GM18858 (cell line): Measurements from ENCODE around the gene LILRA5.
"Not testable (repeated sequence)": the region's sequence is repeated elsewhere in the genome, so short reads cannot be mapped to it uniquely, and the experiment has no call there.

Source experiments
- ATAC-seq: cut with Tn5 transposase; IDR thresholded peaks from one replicate; pipeline ENCODE4 v1.9.1; 2021; ENCODE audit not compliant: unreplicated experiment

LILRA5 gene

DNA sequence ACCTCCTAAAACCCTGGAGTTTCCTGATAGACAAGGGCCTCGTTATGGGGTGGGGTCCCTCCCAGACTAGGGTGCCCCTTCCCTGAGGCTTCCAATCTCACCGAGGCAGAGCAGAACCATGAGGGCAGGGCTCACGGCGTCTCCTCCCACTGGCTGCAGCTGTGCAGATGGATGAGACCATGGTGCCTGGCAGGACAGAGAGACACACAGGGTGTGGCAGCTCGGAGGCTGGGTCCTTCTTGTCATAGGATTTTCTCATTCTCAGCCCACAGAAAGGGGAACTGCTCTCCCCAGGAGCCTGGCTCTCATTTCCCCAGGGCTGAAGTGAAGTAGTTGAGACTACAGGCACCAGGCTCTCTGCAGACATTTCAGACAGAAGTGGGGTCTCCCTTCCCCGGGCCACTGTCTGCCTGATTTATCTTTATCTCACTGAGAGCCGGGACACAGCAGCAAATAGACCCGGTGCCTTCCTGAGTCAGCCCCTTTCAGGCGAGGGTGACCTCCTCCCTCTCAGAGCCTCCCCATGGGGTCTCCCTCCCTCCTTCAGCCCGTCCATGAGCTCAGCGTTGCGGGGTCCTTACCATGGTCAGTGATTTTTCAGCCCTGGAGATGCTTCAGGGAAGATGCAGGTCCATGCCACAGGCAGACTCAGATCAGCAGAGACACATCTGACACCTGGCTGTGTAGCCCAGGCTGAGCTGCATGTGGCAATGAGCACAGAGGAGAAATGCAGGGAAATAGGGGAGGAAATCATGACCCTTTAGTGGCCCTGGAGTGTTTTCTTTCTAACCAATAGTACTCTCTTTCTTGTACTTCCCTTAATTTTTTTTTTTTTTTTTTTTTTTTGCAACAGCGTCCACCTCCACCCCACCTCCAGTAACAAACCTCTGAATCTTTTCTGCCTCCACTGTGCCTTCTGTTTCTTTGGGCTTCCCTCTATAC lies at the start of gene LILRA5:
TSS of gene LILRA5 (minus strand) at position 731 of the 942 bp plus-strand sequence. CDS start at position 584, 147 bp downstream.
- ATAC-seq: no peak

DNA sequence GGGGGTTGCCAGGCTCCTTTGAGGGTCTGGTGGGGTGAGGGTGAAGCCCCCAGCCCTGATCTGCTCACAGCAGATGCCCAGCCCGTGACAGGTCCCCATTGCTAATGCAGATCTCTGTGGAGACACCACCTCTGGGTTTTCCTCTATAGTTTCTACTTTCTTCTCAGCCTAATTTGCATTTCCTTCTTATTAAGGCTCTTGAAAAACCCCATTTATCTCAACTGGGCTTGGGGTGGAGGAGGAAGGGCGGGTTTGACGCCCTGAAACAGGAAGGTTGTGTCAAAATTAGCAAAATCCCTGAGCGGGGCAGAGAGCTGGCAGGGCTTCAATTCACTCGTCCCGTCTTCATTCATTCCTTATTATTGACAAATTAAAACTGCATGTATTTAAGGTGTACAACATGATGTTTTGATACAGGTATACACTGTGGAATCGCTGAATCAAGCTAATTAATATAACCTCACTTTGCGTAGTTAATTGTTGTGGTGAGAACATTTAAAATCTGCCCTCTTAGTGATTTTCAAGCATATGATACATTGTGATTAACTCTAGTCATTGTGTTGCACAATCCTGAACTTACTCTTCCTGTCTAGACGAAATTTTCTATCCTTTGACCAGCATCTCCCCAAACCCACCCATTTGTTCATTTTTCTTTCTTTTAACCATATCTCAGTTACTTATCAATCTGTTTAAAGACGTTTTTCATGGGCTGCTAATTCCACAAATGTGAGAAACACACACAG lies 48.9 kb upstream of the LILRA5 start:
- ATAC-seq: not testable (repeated sequence)

DNA sequence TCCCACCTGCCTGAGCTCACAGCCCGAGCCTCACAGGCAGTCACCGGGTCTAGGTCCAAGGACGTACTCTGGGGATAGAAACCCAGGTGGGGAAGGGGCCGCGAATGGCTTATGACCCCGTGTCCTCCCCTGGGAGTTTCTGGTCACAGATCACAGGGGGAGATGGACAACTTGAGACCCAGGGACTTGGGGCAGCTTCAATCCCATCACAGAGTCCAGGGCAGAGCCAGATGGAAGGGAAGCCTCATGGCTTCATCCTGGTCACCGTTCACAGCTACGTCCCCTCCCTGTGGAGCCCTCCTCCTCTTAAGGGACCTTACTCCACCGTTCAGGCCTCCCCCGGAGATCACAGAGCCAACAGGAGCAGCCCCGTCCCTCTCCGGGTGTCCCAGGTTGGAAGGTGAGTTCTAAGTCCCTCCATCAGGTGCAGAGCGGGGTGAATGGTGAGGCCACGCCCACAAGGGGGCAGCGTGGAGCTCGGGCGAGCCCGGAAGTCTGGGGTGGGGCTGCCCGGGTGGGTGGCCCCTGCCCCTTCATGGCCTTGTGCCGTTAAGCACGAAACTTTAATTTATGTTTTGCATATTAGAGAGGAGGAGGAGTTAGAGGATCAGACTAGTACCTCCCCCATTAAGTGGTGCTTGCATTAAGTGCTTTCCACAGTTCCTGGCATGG lies 46.3 kb upstream of the LILRA5 start:
- ATAC-seq: not testable (repeated sequence)

DNA sequence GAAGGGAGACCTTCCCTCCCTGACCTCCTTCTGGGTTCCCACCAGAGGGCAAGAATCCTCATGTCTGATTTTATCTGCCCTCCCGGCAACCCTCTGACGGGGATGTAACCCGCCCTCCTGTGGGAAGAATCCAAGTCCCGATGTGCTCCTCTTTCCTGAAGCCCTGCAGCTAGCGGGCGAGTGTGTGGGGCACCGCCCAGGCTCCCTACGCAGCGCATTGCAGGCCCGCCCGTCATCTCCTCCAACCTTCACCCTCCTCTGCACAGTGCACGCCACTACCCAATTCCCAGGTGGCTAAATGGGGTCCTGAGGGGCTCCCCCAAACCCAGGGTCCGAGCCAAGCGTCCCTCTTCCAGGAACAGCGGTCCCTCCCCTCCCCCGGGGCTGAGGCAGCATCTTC lies 44.4 kb upstream of the LILRA5 start:
- no peak for ATAC-seq

DNA sequence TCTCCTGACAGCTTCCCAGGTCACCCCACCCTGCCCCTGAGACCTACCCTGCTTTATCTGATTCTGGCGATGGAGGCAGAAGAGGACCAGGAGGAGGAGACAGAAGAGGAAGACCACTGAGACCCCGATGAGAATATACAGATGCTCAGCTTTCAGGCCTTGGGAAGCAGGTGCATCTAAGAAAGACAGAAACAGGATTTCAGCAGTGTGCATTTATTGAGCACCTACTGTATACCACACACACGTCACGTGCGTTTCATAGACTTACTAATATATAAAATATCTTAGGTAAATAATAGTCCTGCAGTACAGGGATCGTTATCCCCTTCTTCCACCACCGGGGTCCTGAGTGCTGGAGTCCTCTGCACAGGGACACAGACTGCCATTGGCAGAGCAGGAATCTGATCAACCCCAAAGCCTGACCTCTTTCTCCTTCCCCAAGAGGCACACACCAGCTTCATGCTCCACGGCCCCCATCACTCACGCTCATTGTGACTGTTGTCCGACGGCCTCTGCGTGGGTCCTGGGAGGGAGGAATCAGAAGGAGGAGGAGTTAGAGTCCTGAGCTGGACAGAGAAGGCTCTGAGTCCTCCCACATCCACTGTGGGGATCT lies 43.6 kb upstream of the LILRA5 start:
- ATAC-seq: no peak

DNA sequence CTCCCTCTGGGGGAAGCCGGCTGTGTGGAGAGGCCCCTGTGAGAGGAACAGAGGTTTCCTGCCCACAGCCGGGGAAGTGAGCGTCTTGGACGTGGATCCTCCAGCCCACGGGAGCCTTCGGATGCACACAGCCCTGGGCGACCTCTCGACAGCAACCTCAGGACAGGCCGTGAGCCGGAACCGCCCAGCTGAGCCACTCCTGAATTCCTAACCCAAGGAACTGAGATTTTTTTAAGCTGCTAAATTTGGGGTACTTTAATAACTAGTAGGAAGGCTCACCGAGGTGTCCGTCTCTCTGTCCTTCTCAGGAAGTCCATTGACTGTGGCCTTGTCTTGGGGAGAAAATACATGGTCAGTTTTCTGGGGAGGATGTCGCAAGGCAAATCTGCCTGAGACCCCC lies 42.7 kb upstream of the LILRA5 start:
- no peak for ATAC-seq

DNA sequence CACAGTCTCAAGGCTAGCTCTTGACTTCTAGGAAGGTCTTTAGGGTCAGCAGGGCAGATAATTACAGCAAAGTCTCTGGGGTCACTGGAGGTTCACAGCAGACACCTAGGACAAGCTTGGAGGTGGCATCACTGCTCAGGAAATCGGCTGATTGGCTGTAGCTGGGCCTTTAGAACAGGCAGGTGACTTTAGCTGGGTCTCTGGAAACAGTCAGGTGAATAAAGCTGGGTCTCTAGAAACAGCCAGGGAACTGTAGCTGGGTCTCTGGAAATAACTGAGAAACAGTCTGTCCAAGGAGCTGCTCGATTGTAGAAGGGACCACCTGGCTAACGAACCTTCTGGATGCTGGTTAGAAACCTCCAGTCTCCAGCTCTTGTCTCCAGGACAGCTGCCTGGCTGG lies 41.8 kb upstream of the LILRA5 start:
- ATAC-seq: no peak

DNA sequence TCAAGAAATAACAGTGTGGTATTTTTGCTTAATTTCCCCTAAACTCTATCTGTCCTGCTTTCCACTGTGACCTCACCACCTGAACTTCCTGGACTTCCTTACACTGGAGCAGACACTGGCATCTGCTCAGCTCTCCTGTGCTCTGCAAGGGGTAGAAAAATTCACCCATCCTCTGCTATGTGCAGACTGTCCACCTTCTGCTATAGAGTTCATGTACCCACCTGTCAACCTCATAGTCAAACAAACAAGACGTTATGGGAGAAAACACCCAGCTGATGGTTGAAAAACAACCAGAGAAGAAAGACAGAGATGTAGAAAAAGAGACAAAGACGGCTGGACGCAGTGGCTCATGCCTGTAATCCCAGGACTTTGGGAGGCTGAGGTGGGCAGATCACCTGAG lies 39.6 kb upstream of the LILRA5 start:
- no peak for ATAC-seq

DNA sequence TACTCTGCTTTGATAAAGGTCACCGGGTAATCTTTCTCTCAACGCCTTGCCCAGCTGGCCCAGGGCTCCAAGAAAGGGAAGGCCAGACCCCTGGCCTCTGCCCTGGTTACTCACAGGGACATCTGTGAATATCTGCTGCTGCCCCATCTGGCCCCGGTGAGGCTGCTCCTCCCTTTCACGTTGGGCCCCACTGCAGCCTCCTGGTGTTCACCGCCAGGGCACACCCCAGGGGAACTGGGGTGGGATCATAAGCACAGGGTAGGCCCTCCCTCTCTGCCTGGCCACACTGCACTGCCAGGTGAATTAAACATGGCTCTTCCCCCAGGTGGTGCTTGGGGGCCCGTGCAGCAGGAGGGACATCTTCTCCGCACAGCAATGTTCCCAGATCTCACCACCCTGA lies 39.1 kb upstream of the LILRA5 start:
- ATAC-seq: no peak

DNA sequence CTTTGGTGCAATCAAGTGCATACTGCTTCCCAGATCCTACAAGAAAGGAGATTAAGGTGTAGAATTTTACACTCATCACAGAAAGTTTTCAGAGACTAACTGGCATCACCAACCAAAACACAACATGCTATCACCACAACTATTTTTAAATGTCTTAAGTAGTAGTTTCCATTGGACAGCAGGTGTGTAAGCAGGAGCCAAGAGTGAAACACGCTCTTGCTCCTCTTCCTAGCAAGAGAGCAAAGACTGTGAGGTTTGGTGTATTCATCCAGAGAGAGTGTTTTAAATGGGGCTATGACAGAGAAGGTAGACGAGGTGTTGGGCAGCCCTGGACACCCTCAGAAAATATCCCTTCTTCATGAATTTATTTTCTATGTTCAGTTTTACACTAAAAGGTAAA lies 38.5 kb upstream of the LILRA5 start:
- no peak for ATAC-seq

DNA sequence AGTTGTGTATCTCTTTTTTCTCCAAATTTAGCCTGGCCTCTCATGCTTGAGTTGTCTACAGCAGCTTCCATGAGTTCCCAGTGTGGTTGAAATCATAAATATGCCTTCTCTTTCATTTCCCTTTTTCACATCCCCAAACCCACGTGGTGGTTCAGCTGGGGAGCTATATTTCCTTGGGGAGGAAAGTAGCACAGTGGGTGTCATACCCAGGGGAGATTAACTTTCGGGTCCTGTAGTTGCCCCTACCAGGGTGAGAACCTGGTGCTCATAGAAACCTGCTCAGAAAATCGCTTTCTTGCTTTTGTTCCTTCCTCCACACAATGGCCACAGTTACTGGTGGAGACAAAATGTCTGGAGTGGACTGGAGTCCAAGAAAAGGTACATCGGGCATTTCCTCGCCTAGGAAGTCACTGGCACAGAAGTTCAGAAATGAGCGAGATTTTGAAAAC lies 33.0 kb upstream of the LILRA5 start:
- ATAC-seq: no peak

DNA sequence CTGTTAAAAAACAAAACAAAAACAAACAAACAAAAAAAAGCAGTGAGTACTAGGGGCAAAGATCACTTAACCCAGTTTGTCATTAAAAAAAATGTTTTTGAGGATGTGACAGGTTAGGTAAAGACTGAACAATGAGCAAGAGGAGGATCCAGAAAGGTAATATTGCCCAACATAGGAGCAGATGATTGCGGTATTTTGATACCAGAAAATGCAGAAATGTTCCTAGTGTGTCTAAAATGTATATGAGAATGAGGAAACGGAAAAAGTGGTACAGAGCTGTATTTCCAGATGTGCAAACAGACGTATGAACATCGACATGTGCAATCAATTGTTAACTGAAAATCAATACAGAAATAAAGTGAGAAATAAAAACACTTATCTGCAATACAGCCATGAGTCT lies 30.9 kb upstream of the LILRA5 start:
- ATAC-seq: no peak

DNA sequence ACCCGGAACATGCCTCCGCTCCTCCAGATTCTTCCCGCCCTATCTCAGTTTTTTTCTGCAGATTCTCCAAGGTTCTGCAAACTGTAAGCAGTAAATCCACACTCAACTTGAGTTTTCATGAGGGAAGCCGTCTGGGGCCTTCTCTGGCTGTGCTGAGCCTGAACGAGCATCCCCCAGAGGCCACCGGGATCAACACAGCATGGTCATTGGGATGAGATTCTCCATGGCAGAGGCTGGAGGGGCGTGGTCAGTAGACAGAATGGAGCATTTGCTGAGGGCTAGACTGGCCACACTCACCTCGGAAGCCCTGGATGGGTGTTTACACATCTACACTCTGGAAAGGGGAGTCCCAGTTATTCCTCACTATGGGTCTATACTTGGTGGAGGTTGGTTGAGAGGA lies 28.3 kb upstream of the LILRA5 start:
- ATAC-seq: no peak

DNA sequence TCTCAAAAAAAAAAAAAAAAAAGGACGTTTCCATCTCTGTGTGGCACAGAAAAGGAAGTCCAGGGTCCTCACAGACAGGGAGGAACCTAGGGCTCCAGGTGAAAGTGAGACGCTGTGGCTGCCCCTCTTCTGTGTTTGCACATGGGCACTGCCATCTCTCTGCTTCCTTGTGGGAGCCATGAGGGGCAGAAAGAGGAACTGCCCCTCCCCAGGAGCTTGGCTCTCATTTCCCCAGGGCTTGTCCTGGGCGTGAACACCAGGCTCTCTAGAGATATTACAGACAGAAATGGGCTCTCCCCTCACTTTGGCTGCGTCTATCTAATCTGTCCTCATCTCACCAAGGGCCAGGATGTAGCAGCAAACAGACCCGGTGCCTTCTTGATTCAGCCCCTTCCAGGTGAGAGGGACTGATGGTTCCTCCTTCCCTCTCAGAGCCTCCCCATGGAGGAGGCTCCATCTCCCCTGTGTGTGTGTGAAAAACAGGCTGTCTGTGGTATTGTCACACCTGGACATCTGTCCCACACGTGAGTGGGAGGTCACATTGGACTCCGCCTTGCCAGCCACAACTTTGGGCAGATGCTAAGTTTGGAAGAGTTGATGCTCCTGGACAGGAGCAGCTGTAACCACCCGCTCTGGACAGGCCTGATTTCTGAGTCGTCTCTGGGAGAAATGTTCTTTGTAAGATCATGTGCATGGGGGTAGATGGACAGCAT lies 26.8 kb upstream of the LILRA5 start:
- ATAC-seq: no peak

DNA sequence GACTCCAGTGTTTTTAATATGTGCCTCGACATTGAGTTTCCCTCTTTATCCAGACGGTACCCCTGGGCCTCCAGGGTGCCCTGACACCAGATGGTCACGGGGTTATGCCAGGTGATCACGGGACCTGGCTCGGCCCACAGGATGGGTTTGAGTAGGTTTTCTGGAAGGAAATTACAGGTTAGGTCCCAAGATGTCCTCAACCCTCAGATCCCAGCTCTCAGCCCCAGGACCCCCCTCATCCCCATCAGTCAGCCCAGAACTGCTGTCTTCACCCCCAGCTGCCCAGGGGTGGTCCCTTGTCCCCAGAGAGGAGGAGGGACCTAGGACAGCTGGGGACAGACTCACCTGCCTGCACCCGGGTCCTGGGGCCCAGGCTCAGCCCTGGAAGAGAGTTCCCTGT lies 25.6 kb upstream of the LILRA5 start:
- ATAC-seq: no peak

DNA sequence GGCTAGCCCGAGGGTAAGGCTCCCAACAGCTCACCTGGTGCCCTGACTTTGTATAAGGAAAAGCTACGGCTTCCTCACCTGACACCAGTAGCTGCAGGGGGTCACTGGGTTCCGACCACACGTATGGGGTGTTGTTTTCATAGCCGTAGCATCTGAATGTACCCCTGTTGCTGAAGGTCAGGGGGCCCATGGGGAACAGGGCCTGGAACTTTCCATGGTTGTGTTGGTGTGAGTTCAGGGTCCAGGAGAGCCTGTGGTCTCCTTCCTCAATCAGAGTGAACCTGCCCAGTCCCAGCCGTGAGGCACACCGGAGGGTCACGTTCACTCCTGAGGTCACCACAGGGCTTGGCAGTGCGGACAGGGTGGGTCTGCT lies 24.9 kb upstream of the LILRA5 start:
- ATAC-seq: no peak

DNA sequence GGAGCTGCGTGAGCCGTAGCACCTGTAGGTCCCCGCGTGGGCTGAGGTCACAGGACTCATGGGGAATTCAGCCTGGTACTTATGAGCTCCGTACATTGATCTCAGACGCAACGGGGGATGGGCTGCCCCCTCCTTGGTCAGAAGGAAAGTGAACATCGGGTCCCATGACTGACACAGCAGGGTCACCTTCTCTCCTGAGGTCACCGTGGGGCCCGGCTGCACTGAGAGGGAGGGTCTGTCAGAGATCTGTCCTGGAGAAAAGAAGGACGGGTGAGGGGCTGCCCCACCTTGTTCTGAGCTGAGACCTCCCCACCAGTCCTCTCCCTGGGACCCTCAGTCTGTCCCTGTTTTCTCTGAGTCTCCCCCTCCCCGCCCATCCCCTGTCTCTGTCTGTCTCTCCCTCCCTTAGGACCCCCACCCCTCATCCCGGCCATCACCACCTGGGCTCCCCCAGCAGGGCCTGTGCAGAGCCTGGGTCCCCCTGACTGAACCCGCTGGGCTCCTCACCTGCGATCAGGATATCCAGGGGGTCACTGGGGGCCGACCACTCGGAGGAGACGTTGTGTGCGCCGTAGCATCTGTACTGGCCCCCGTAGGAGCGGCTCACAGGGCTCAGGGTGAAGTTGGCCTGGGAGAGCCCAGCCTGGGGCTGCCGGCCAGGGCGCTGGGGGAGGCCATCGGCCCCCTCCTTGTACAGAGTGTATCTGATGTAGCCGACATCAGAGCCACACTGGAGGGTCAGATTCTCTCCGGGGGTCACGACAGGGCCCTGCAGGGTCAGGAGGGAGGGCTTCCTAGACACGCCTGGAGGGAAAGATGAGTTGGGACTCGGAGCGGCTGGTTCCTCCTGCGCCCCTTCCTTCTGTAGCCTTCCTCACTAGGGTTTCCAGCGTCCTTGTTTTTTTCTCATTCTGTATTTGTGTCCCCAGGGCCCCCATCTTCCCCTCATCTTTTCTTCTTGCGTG lies 24.2 kb upstream of the LILRA5 start:
- ATAC-seq: no peak

DNA sequence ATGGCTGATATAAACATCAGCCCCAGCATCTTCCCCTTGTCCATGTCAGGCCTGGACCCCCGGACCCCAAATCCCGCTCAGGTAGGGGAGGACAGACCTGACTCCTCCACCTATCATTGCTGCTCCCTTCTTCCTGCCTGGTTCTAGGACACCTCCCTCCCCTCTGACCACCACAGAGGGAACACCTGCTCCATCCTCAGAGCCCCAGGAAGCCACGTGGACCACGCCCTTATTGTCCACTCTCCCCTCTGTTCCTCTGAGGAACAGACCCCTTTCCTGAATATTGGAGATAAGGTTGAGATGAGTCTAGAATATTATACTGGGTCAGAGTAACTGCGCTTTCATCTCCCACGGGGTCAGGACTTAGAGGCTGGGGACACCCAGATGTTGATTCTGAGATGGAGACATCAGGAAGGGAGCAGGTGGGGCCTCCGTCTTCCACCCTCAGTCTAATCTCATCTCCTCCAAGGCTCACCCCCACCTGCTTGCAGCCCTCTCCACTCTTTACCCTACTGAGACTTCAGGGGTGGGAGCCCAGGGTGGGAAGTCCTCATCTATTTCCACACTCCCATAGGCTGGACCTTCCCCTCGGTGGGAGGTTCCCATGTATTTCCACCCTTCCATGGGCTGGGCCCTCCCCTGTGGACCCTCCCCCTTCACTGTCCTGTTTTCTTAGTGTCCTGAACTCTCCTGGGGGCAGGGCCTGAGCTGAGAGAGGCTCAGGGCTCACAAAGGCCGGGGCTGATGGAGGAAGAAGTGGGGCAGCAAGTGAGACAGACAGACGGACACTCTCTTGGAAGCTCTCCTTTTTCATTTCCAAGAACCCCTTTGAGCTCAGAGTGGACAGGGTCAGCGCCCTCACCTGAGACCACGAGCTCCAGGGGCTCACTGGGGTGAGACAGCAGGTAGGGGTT lies 23.3 kb upstream of the LILRA5 start:
- ATAC-seq: no peak
